Measurements from ENCODE around the gene DDAH2.

DDAH2 gene

GRCh38 chr6:31758281-31758680 lies 29.2 kb upstream of the DDAH2 start:
- TF ChIP-seq REST (IDR thresholded peaks at IDR 0.05; ENCODE audit: low read depth) (no peak), CEBPB (IDR thresholded peaks at IDR 0.05) (no peak), ZBTB7A (IDR thresholded peaks at IDR 0.05; ENCODE audit: low read depth) (no peak), YY1 (IDR thresholded peaks at IDR 0.05; ENCODE audit: low read depth) (no peak), RAD21 (IDR thresholded peaks at IDR 0.05; ENCODE audit: low read depth) (no peak), TEAD4 (IDR thresholded peaks at IDR 0.05) (no peak), CREB1 (IDR thresholded peaks at IDR 0.05; ENCODE audit: low read depth) (no peak), EP300 (IDR thresholded peaks at IDR 0.05; ENCODE audit: borderline replicate concordance) (no peak), MAX (IDR thresholded peaks at IDR 0.05) (no peak), USF1 (IDR thresholded peaks at IDR 0.05) (no peak), TAF1 (IDR thresholded peaks at IDR 0.05; ENCODE audit: low read depth) (no peak), TCF12 (IDR thresholded peaks at IDR 0.05; ENCODE audit: low read depth) (no peak), EGR1 (IDR thresholded peaks at IDR 0.05) (no peak), FOXM1 (IDR thresholded peaks at IDR 0.05; ENCODE audit: borderline replicate concordance, low read depth) (no peak), NFIC (IDR thresholded peaks at IDR 0.05) (no peak)

- TF ChIP-seq TCF12 (IDR thresholded peaks at IDR 0.05; ENCODE audit: low read depth) (no peak), NFIC (IDR thresholded peaks at IDR 0.05) (no peak), TAF1 (IDR thresholded peaks at IDR 0.05; ENCODE audit: low read depth) (no peak), REST (IDR thresholded peaks at IDR 0.05; ENCODE audit: low read depth) (no peak), YY1 (IDR thresholded peaks at IDR 0.05; ENCODE audit: low read depth) (no peak)
Observed at GRCh38 chr6:31752739-31753319, 23.7 kb upstream of the DDAH2 start.

- TF ChIP-seq REST (IDR thresholded peaks at IDR 0.05; ENCODE audit: low read depth) (no peak), TCF12 (IDR thresholded peaks at IDR 0.05; ENCODE audit: low read depth) (no peak), YY1 (IDR thresholded peaks at IDR 0.05; ENCODE audit: low read depth) (no peak), TEAD4 (IDR thresholded peaks at IDR 0.05) (no peak), USF1 (IDR thresholded peaks at IDR 0.05) (no peak), ZBTB7A (IDR thresholded peaks at IDR 0.05; ENCODE audit: low read depth) (no peak), EGR1 (IDR thresholded peaks at IDR 0.05) (no peak), CREB1 (IDR thresholded peaks at IDR 0.05; ENCODE audit: low read depth) (no peak), CEBPB (IDR thresholded peaks at IDR 0.05) (no peak), MAX (IDR thresholded peaks at IDR 0.05) (no peak), TAF1 (IDR thresholded peaks at IDR 0.05; ENCODE audit: low read depth) (no peak), NFIC (IDR thresholded peaks at IDR 0.05) (no peak), FOXM1 (IDR thresholded peaks at IDR 0.05; ENCODE audit: borderline replicate concordance, low read depth) (no peak)
Observed at GRCh38 chr6:31750411-31751022, 21.4 kb upstream of the DDAH2 start.

- TF ChIP-seq ZBTB7A (IDR thresholded peaks at IDR 0.05; ENCODE audit: low read depth) (no peak), USF1 (IDR thresholded peaks at IDR 0.05) (no peak), EGR1 (IDR thresholded peaks at IDR 0.05) (no peak), YY1 (IDR thresholded peaks at IDR 0.05; ENCODE audit: low read depth) (no peak), TEAD4 (IDR thresholded peaks at IDR 0.05) (no peak), REST (IDR thresholded peaks at IDR 0.05; ENCODE audit: low read depth) (no peak), EP300 (IDR thresholded peaks at IDR 0.05; ENCODE audit: borderline replicate concordance) (no peak), CEBPB (IDR thresholded peaks at IDR 0.05) (no peak), TAF1 (IDR thresholded peaks at IDR 0.05; ENCODE audit: low read depth) (no peak), RAD21 (IDR thresholded peaks at IDR 0.05; ENCODE audit: low read depth) (no peak), NFIC (IDR thresholded peaks at IDR 0.05) (no peak), MAX (IDR thresholded peaks at IDR 0.05) (no peak)
Observed at GRCh38 chr6:31749301-31750036, 20.4 kb upstream of the DDAH2 start.

Measured in Ishikawa (cell line).